OCI-LY7 (cell line): ENCODE measurements around the gene SMARCC1.

Experiments
- EZH2phosphoT487 ChIP-seq: fragments of 200-600 bp; sonication (generic); IDR thresholded peaks from 2 replicates; pipeline ENCODE4 v1.6.1; 2018; ENCODE audit warnings: low read depth, borderline replicate concordance, mild to moderate bottlenecking, mixed run types, antibody characterized with exemption, low read length, moderate library complexity, mixed read lengths
- TF ChIP-seq, protein P1 (sequence below): fragments of 200-600 bp; sonication (generic); conservative IDR thresholded peaks from 2 replicates; pipeline ENCODE4 v1.5.1; 2014; ENCODE audit warnings: mild to moderate bottlenecking, antibody characterized with exemption, low read length, moderate library complexity, mixed read lengths

DNA sequence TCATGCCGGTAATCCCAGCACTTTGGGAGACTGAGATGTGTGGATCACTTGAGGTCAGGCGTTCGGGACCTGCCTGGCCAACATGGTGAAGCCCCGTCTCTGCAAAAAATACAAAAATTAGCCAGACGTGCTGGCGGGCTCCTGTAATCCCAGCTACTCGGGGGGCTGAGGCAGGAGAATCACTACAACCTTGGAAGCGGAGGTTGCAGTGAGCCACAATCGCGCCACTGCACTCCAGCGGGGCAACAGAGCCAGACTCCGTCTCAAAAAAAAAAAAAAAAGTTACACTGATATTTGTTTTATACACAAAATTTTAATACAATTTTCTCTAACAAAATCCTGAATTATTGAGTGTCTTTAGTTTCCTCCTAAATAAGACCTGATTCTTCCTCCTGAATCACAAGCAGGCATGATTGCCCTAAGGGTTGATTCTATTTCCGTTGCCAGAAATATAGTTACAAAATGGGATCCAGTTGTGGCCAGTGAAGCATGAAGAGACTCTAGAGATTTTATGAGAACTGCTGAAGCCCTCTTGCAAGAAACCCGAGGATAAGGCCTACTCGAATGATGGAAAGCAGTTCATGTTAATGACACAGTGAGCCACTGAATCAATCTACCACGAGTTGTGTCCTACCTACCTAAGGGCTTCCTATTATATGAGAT is 9.6 kb upstream of the SMARCC1 start:
- TF ChIP-seq, protein P1, sequence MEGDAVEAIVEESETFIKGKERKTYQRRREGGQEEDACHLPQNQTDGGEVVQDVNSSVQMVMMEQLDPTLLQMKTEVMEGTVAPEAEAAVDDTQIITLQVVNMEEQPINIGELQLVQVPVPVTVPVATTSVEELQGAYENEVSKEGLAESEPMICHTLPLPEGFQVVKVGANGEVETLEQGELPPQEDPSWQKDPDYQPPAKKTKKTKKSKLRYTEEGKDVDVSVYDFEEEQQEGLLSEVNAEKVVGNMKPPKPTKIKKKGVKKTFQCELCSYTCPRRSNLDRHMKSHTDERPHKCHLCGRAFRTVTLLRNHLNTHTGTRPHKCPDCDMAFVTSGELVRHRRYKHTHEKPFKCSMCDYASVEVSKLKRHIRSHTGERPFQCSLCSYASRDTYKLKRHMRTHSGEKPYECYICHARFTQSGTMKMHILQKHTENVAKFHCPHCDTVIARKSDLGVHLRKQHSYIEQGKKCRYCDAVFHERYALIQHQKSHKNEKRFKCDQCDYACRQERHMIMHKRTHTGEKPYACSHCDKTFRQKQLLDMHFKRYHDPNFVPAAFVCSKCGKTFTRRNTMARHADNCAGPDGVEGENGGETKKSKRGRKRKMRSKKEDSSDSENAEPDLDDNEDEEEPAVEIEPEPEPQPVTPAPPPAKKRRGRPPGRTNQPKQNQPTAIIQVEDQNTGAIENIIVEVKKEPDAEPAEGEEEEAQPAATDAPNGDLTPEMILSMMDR, result no peak
- no peak for TF ChIP-seq EZH2phosphoT487
